NOMO-1 treated with DMSO at 0.1 percent for 48 hours (cell line): ENCODE measurements around the gene TRIM33.
"Not testable (repeated sequence)": the region's sequence is repeated elsewhere in the genome, so short reads cannot be mapped to it uniquely, and the experiment has no call there.

ENCODE experiments used
- DNase-seq: peaks from one replicate; lab custom pipeline; 2025; ENCODE audit not compliant: unreplicated experiment; lab: John Stamatoyannopoulos, UW

TRIM33 gene

DNA sequence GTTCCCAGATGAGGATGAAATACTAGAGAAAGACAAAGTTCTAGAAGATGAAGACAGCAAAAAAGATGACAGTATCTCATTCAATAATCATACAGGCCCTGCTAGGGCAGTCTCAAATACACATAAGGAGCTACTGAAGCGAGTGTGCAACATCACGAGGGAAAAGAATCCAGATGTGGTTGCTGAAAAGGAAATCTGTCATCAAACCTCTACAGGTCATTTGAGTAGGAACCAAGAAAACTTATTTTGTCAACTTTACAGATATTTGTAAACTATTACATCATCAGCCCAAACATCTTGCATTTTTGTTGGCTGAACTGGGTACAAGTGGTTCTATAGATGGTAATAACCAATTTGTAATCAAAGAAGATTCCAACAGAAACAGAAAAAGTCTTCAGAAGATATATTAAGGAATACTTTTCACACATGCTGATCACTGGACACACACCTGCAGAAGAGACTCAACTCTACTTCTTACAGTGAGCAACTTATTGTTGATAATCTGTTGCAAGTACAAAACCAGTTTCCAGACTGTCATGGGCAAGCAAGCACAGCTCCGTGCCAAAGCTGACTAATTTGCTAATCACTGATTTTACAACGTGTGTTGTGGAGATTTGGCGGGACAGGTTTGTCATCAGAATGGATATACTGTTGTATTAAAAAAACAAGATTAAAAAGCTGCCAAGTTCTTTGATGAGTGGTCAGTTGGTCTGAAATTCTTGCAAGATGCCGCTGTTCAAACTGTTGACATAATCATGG, 42.1 kb downstream of the TRIM33 start:
- DNase-seq = no peak

DNA sequence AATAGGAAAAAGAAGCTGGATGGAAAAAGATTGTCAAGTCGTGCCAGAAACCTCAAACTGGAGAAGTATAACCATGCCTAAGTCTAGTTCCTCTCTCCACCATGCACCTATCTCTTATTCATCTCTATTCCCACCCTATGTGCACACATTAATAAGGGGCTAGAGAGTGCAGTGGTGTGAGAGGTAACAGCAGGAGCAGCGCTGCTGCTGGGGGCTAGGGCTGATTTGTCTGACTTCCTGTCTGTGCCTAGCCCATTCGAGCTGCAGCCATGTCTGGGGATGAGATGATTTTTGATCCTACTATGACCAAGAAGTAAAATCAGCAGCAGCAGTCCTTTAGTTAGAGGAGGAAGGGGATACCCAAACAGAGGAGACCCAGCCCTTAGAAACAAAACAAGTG, 43.0 kb downstream of the TRIM33 start:
- no peak for DNase-seq

DNA sequence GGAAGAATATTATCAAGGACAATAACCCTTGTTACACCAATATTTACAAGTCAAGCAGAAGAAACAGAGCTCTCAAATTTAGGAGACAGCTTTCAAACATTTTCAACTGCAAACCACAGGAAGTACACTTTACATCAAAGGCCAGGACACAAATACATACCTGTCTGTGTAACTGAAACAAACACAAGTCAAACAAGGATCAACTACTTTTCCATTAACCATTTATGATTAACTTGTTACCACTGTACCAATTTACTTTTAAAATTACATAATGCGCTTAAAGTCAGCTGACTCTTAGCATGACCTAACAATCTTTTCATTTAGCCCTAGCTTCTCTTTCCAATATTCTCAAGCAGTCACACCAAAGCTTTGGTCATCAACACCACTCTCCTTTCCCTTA, 43.5 kb downstream of the TRIM33 start:
- no peak for DNase-seq

DNA sequence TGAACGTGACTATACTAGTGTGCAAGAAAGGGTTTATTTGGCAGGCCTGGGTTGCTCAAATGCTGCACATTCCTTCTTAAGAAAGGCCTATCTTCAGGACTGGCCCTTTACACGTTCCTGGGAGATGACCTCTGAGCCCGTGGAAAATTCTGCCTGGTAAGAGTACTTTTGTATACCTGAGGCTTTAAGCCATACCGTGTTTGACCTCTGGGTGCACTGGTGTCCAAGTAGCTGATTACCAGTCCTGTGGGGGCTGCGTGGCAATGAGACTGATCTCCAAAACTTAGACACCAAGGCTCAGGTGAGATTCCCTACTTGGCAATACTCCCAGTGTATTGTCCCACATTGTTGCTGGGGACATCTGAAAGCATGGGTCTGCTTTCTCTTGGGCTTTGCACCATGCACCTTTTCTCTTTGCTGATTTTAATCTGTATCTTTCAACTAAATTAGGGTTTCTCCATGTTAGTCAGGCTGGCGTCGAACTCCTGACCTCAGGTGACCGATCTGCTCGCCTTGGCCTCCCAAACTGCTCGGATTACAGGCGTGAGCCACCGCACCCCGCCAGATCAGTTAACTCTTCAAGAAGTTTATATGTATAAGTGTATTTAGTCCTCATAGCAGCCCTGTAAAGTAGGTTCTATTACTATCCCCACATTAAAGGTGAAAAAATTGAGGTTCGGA, 44.5 kb downstream of the TRIM33 start:
- DNase-seq = no peak

DNA sequence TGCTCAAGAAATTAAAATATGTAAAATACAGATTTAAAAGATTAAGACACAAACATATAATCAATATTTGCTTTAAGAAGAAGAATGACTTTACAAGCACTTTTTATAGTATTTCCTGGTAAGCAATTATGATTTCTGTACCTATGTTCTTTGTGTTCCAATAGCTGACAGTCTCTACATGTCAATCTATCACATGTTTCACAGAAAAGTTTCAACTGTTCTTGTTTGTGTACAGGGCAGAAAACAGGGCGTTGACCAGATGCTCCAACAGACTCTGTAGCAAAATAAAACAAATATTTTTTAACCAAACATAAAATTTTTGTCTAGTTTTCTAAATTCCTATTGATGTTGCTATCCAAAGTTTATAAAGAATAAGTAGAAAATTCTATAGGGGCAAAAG, 48.0 kb downstream of the TRIM33 start:
- DNase-seq = no peak

DNA sequence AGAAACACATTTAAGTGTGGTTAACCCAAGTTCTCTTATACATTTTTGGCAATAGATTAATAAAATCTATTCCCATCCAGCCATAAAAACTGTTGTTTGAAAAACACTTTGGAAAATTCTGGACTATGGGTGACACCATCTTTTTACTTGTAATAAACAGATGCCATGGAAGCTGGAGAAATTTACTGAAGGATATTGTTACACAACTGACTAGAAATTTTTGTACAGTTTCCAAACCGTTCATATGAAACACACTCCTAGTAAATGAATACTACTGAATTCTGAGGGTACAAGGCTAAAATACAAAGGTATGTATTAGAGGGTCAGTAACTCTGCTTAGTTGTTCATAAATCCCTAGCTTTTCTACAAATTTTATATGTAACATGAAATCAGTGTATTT, 48.7 kb downstream of the TRIM33 start:
- DNase-seq = no peak

DNA sequence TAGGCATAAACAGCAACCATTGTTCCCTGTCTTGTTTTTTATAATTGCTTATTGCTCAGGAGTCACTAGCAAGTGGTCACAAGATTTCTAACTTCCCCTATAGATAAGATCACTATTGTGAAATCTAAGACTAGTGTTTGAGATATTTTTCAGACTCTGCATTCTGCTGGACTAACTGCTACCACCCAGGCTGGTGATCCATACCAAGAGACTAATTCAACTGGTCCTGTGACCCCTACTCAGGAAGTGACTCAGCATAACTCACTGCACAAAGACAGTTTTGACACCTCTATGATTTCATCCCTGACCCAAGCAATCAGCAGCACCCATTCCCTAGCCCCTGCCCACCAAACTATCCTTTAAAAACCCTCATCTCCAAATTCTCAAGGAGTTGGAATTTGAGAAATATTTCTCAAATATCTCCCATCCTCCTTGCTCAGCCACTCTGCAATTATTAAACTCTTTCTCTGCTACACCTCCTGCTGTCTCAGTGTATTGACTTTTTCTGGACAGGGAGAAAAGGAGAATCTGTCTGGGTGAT, 52.7 kb downstream of the TRIM33 start:
- peak; percentile 62 for DNase-seq

DNA sequence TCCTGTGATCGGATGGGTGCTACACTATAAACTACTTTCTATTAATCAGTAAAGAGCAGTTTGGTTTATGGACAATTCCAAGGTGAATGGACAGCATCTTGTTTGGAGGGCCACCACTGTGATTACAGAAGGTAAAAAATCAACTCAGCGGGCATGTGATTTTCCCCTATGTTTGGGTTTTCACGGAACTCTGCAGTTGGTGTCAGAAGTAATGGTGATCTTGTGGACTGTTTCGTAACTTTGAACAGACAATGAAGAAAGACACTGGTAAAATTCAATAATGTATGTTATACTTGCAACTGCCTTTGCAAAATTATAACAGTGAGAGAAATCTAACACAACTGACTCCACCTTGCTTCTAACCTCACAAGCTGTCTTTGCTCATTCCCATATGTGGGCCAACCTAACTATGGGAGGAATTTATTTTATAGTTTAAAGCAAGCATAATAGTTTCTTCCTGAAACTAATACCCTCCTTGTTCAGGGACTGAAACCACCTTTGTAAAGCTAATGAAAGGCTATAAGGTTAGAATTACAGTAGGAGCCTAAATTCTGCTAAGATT, 53.2 kb downstream of the TRIM33 start:
- DNase-seq = peak; percentile 0

DNA sequence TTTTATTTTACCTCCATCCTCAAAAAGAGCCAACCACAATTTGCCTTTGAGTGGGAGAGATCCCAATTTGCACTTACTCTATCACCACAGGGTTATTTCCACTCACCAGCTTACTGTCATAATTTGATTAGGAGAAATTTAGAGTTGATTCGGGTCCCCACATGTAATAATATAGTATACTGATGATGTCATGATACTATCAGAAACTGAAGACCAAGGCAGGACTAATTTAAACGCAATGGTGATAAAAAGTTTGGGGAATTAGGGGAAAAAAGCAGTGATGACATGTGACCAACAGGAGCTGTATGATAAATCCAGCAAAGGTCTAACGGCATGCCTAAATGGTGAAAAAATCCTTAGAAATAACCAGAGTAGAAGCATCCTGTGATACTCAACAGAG, 54.4 kb downstream of the TRIM33 start:
- DNase-seq = no peak

DNA sequence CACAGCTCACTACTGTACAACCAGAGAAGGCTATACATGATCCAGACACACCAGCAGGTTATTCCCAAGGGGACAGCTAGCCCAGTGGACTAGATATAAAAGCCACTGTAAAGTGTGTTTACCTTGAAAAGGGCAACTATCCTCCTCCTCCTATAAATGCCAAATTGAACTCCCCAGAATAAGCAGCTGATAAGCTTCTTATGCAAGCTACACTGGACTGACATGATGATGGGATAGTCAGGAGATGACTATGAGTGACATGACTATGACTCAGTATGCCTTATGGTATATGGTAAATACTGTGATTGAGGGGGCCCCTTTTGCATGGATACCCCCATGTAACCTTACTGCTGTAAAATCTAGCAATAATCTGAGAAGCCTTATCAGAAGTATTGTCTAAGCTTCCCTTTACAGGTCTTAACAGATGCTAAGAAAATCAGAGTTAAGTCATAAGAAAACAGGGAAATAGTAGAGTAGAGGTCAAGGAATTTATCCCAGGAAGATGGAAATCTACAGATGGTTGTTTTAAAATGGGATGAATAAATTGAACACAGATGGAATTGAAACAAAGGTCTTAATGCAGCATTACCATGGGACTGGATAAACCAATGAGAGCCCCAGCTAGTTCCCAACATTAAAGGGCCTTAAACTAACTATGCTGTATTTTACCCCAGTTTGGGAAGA, 55.8 kb downstream of the TRIM33 start:
- DNase-seq = no peak

DNA sequence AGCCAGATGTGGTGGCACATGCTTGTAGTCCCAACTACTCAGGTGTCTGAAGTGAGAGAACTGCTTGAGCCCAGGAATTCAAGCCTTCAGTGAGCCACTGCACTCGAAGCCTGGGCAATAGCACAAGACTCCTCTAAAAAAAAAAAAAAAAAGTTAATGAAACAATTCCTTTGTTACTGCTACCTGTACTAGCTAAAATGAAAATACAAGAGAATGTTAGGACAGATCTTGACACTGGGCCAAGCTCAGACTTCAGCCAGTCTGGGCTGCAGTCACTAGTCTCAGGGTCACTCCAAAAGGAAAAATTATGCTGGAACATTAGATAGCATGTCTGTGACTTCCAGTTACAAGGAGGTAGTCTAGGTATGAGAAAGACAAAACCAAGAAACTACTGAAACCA, 56.5 kb downstream of the TRIM33 start:
- no peak for DNase-seq

DNA sequence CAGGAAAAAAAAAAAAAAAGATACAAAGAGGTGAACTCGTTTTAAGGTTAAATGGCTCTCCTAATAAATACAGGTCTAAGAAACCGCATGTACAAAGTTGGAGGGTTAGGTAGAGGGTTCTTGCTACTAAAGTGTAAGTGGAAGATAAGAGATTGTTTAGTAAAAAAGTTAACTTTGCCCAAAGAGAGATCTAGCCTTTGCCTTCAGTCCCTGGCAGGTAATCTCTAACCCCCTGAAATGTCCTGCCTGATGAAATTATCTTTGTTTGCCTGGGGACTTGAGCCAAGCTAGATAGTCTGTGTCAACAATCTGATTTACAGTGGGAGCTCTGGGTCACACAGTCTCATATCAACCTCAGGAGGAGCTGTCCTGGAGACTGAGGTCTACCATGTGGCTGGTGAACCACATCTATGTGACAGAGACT, 57.6 kb downstream of the TRIM33 start:
- no peak for DNase-seq

DNA sequence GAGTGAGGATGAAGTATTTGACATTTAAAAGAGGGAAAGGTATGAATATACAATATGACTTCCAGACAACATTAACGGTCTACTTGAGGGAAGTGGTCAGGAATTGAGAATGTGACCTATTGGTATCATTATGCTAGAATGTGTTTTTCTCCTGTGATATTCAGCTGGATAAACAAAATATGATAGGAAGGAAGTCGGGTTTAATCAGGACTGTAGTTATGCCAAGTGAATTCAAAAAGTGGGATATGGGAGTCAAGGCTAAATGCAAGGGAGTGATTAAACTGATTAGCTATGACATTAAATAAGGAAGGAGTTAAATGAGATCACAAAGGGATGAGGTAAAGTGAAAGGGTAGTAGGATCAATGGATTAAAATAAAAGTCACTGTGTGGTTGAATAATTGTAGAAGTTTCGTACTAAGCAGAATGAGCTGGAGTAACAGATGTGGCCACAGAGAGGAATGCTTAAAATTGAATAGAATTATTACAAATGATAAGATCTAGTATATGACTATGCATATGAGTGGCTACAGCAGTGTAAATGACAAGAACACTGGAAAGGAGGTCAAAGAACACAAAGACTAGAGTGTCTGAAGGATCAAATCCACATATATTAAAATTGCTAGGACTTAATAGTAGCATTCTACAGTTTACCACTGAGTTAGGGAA, 62.5 kb downstream of the TRIM33 start:
- DNase-seq = no peak

DNA sequence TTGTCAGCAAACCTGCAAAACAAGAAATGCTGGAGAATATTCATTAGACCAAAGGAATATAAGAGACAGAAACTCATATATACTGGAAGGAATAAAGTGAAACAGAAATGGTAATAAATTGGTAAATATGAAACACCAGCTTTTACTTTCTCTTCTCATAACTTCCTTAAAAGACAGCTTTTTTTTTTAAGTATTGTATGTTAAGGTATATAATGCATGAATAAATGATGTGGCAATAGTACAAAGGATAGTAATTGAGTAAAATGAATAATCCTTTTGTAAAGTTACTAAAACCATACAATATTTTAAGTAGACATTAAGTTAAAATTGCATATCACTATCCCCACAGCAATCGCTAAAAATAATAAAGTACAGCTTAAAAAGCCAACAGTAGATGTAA, 64.8 kb downstream of the TRIM33 start:
- DNase-seq = peak; percentile 10

DNA sequence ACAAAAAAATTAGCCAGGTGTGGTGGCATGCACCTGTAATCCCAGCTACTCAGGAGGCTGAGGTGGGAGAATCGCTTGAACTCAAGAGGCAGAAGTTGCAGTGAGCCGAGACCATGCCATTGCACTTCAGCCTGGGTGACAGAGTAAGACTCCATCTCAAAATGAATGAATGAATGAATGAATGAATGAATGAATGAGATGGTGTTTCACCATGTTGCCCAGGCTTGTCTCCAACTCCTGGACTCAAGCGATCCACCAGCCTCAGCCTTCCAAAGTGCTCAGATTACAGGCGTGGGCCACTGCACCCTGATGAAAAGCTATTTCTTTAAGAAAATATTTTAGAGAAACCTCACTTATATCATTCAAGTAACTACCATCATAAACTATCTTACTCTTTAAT, 67.8 kb downstream of the TRIM33 start:
- not testable (repeated sequence) for DNase-seq

DNA sequence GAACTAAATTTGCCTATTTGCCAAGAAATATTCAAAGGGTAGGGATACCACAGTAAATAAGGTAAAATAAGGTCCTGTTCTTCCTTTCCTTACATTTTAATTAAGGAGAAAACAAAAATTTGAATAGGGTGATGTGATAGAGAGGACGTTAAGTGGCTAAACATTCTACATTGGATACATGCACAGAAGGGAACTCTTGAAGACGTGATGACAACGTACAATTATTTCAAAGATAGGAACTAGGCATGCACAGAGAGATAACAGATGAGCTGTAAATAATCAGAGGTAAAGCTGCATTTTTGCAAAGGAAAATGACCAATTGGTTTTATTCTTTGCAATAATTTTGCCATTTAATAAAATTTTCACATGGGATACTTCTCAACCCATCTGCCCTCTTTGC, 69.7 kb downstream of the TRIM33 start:
- DNase-seq = no peak

DNA sequence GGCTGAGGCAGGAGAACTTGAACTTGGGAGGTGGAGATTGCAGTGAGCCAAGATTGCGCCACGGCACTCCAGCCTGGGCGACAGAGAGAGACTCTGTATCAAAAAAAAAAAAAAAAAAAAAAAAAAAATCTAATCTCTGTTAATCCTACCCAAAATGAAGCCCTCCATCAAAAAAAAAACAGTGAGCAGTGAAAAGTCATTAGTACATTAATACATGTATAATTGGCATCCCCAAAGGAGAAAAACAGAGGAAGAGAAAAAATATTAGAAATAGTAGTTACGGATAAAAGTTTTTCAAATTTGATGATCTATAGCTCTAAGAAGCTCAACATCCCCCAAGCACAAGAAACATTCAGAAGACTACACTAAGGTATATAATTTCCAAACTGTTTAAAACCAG, 71.6 kb downstream of the TRIM33 start:
- DNase-seq = no peak

DNA sequence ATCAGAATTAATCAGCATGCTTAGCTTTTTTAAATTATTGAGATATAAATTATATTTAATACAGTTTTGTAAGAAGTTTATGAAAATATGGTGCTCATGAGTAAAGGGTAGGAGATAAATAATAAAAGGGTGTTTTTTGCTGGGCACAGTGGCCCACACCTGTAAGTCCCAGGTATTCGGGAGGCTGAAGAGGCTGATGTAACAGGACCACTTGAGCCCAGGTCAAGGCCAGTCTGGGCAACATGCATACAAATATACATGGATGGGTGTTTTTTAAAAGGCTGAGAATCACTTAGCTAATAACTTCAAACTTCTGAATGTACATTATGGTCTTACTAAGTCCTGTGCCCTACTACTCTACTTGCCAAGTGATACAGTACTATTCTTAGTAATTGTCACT, 73.2 kb downstream of the TRIM33 start:
- no peak for DNase-seq

DNA sequence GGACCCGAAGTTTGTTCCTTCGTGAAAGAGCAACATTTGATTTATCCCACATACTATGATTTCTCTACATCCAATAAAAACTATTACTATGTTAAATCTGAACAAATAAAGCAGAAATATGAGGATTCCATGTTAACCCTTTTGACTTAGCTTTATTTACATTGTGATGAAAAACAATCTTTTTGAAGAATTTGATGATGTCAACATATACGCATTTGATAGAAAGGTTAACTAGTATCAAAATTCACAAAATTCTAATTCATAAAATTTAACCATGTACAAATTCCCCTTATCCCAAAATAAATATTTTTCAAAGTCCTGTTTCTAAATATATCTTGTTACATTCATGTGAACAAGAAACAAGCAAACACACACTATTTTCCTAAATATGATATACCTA, 74.2 kb downstream of the TRIM33 start:
- DNase-seq = no peak

DNA sequence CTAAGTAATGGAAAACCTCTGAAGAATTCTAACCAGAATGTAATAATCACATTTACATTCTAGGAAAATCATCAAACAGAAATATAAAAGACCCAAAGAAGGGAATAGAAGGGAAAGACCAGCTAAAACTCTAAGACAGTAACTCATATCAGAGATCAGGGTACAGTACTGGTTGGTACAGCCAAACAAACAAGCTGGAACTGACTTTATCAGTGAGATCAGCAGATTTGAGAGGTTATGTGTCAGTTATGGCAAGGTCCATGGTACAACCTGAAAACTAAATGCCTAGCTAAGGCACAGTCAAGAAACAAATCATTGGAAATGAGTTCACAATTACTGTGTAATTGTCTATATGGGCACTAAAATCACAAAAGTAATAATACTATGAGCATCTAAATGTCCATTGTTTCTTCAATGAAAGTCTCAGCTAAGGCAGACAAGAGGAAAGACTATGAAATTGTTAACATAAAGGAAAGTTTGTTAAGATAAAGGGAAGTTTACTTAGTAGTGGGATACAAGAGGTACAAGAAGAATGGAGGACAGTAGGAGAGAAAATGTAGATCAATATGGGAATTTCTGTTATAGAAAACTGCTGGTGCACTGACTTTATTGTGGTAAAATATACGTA, 75.8 kb downstream of the TRIM33 start:
- no peak for DNase-seq

DNA sequence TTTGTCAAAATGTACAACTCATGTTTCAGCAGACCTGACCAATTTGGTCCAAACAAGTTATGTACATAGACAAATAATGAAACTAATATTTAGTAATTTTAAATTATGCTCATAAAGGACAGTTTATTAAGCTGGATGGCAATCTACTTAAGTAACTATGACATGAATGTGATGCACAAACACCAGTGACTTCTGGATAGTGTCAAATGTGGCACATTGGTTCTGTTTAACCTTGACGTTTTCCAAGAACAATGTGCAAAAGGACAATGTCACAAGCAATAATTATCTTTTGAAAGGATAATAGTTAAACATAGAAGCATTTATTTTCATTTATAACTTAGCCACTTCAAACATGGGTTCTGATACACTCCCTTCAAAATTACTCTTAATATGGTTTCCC, 80.0 kb downstream of the TRIM33 start:
- DNase-seq = no peak
